HG02970 (cell line): ENCODE data around the gene CNDP1.
"Not testable (repeated sequence)": the region's sequence is repeated elsewhere in the genome, so short reads cannot be mapped to it uniquely, and the experiment has no call there.

Experiments used
- ATAC-seq: cut with Tn5 transposase; IDR thresholded peaks from one replicate; pipeline ENCODE4 v1.9.1; 2021; ENCODE audit warnings: mild to moderate bottlenecking, moderate library complexity, moderate number of reproducible peaks; ENCODE audit not compliant: unreplicated experiment, low FRiP score

The CNDP1 gene

DNA sequence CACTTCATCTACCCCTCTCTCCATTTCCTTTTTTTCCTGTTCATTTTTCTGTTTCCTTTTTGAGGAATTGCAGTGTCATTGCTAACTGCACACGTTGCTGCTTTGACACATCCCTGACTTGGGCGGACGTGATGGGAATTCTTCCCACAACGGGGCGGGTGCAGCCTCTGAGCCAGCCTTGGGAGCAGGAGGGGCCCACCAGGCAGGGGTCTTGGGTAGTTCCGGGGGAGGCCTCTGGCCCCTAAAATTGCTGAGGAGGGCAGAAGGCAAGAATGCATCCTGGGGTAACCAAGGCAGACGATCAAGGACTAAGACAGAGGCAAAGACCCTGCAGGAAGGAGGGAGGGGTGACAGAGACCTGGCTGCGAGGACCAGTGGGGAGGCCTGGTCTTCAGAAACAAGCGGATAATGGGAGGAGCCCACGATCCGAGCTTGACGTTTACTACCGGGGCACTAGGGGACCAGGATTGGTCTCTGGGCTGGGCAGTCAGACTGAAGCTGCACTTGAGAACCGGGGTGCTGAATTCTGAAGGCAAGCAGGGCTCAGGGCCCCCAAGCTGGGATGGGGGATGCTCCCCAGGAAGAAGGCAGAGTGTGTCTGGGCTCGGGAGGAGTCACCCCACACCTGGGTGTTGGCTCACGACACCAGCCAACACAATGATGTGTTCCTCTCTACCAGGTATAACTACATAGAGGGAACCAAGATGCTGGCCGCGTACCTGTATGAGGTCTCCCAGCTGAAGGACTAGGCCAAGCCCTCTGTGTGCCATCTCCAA lies 14.8 kb upstream of the CNDP1 start:
- no peak for ATAC-seq

DNA sequence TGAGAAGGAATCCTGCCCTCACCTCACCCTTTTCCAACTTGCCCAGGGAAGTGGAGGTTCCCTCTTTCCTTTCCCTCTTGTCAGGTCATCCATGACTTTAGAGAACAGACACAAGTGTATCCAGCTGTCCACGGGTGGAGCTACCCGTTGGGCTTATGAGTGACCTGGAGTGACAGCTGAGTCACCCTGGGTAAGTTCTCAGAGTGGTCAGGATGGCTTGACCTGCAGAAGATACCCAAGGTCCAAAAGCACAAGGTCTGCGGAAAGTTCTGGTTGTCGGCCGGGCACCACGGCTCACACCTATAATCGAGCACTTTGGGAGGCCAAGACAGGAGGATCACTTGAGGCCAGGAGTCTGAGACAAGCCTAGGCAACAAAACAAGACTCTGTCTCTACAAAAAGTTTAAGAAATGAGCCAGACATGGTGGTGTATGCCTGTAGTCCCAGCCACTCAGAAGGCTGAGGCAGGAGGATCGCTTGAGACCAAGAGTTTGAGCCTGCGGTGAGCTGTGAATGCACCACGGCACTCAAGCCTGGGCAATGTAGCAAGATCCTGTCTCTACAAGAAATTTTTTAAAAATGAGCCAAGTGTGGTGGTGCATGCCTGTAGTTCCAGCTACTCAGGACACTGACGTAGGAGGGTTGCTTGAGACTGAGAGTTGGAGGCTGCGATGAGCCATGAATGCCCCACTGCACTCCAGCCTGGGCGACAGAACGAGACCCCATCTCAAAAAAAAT lies 14.0 kb upstream of the CNDP1 start:
- ATAC-seq: no peak

DNA sequence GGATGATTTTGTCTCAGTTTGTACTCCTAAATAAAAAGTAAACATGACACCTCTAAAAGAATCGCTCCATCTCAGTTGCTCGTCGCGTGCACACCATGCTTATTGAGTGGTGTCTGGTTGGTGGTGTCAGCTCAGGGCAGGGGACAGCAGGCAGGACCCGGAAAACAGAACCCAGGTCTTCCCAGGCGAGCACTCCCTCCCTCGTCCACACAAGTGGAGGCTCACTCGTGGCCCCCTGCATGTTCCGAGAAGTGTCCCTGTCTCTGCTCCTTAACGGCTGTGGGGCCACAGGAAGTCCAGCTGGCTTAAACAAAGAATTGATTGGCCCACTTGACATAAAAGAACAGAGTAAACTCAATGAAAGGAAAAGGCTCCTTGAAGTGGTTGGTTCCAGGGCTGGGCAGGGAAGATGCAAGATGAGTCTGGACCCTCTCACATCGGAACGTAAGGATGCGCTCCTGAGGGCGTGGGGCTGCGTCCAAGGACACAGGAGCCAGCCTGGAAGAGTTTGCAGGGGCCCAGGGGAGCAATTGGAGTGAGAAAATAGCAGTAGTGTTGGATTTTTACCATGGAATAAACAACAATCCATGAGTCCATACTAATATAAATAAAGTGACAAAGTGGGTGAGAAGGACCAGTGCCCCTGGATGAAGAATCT lies 13.1 kb upstream of the CNDP1 start:
- ATAC-seq: no peak

DNA sequence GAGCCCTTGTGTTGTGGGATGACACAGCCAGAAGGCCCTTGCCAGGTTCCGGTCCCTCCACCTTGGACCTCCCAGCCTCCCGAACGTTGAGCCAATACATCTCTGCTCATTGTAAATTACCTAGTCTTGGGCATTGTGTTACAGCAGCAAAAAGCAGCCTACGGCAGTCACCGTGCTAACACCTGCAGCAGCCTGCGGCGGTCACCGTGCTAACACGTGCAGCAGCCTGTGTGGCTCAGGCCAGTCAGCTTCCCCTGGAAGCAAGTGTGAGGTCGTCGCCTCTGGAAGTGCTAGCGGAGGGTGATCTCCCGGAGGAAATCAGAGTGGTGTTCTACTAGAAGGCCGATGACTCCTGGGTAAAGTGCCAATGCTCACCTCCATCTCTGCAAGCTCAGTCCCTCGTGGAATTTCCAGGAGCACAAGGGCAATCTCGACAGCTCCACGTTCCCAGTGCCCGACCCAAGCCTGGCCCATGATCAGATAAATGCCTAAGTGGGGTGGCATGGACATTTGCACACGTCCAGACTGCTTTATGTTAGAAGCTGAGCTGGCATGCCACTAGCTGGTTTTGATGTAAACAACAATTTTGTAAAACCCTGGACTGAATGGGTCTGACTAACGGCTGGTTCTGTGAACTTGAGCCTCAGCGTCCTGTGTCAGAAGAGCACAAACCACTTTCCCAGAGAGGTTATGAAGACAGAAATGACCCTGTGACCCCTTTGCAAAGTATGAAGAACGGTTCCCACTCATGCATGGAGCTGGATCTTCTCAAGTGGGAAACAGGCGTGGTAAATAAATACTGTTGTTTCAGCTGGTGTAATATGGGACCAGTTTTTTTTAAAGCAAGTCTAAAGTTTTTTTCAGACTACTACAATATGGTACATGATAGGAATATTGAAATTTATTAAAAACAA lies 11.4 kb upstream of the CNDP1 start:
- no peak for ATAC-seq

DNA sequence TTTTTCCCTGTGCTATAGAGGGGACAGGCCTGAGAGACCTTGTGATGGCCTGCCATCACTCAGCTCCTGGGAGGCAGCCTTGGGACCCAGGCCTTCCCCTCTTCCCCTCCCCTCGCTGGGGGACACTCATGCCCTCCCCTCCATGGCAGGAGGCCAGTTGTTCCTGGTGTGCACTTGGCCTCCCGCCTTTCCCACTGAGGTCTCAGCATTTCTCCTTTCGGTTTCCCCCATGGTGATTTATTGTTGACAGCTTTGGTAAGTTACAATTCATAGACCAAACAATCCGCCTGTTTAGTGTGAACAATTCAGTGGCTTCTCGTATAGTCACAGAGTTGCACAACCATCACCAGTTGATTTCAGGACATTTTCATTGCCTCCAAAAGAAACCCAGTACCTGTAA lies 10.2 kb upstream of the CNDP1 start:
- no peak for ATAC-seq

DNA sequence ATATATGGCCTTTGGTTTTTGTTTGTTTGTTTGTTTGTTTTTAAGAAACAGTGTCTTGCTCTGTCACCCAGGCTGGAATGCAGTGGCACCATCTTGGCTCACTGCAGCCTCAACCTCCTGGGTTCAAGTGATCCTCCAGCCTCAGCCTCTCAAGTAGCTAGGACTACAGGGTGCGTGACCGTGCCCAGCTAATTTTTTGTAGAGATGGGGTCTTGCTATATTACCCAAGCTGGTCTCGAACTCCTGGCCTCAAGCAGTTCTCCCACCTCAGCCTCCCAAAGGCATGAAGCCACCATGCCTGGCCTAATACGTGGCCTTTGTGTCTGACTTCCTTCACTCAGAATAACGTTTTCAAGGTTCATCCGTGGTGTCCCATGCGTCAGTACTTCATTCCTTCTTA lies 9.4 kb upstream of the CNDP1 start:
- ATAC-seq: not testable (repeated sequence)

DNA sequence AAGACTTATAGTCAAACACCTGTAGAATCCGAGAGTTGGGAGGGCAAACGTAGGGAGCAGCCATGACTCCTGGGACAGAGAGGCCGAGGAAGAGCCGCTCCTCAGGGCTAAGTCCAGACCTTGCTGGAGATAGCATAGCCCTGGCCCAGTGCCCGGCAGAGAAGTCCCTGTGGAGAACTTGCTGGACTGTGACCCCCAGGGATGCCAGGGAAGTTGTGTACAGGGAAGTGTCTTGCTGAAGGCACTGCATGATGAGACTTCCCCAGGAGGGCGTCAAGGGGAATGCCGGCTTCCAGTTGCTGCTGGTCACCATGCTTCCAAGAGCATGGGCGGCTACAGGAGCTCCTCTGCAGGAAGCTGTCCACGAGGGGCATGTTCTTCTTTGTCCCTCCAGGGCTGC lies 8.6 kb upstream of the CNDP1 start:
- no peak for ATAC-seq

DNA sequence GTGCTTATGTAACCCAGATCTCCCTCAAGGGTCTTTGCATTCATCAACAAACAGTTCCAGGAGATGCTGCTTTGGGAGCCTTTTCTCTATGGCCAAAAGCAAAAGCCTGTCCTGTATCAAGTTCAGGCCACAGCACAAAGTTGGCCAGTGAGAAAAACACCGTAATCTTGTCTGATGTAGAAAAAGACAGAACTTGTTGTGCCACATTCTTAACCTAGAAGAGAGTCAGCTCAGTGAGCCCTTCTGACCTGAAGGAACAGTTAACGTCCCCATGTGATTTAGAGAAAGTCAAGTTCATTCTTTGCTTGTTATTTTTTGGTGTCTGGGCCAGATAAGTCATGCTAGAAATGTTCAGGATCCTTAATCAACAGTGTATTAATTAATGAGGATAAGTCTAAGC lies 7.8 kb upstream of the CNDP1 start:
- ATAC-seq: no peak

DNA sequence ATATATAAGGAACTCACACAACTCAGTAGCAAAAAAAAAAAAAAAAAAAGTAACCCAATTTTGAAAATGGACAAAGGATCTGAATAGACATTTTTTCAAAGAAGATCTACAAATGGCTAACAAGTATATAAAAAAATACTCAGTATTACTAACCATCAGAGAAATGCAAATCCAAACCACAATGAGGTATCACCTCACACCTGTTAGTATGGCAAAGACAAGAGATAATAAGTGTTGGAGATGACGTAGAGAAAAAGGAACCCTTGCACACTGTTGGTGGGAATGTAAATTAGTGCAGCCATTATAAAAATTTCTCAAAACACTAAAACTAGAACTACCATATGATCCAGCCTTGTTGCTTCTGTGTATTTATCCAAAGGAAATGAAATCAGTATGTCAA lies 5.8 kb upstream of the CNDP1 start:
- ATAC-seq: no peak

DNA sequence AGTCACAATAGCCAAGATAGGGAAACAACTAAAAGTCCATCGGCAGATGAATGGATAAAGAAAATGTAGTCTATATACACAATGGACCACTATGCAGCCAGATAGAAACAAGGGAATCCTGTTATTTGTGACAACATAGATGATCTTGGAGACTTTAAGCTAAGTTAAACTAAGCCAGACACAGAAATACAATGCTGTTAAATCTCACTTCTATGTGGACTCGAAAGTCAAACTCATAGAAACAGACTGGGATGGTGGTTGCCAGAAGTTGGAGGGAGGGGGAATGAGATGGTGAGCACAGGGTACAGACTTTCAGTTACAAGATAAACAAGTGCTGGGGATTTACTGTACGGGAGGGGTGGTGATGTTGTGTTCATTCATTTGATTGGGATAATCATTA lies 5.4 kb upstream of the CNDP1 start:
- ATAC-seq: no peak

DNA sequence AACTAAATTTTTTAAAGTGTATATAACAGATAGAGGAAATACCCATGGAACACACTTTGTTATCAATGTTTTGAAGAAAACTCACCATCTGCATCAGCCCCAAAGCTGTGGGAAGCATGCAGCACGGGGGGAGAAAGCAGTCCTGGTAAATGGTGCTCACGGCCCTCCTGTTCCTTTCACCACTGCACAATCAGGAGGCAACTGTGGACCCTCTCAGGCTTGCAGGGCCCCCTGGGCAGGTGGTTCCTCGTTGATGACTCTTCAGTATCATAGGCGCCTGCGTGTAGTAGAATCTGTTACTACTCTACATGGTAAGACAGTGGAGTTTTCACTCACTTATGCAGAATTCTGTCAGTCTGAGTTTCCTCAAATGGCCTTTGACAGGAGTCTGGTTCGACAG lies 4.9 kb upstream of the CNDP1 start:
- no peak for ATAC-seq

DNA sequence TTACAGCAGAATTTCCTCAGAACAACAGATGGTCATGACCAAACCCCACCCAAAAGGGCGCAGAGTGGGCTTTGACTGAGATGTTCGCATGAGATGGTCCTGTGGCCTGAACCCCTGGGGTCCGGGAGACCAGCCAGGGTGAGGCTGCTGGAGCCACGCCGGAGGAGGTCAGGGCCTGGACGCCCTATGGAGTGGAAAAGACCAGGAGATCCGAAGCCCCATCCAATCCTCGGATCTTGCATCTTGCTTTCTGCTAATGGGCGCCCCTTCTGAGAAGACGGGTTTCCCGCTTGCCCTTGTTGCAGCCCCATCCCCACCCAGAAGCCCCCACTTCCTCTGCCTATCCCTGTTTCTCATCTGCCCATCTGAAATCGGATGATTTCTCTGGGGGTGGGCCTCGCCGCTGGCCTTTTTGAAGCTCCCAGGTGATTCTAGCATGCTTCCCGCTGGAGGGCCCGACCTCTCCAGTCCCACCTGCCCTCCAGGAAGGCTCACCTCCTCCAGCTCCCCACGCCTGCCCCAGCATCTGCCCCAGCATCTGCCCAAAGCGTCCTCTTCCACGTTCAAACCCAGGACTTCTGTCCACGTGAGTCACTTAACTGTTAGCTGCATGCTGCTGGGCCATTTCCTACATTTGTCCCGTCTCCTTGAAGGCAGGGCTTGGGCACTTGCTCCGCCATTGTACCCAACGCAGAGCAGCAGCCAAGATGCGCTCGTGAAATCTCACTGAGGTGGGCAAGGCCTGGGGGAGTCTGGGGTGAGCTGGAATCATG lies 4.3 kb upstream of the CNDP1 start:
- ATAC-seq: no peak

DNA sequence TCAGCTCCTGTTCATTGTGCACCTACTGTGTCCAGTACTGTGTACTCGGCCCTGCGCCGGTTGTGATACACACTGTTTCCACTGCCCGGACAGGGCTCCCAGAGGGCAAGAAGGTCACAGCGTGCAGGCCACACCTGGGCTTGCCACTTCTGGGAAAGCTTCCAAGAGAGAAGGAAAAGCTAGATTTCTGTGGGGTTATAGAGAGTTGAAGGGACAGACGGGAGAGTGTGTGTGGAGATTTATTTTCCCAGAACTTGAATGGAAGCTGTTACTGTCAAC lies 3.8 kb upstream of the CNDP1 start:
- ATAC-seq: no peak

DNA sequence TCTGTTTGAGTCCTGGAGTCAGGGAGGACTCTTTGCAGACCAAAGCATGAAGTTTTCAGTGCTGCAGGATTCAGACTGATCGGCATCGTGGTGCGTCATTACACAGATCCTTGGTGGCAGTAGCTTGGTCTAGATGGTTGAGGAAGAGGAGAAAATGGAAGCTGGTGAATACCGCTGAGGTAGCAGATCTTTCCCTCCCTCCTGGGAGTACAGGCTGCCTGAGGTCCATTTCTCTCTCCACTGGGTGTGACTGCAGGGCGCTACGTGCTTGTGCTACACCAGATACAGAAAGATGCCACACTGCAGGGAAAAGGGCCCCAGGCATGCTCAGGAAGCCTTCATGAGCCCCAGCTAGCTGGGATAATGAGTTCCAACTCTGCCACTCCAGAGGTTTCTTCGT lies 3.3 kb upstream of the CNDP1 start:
- ATAC-seq: no peak

DNA sequence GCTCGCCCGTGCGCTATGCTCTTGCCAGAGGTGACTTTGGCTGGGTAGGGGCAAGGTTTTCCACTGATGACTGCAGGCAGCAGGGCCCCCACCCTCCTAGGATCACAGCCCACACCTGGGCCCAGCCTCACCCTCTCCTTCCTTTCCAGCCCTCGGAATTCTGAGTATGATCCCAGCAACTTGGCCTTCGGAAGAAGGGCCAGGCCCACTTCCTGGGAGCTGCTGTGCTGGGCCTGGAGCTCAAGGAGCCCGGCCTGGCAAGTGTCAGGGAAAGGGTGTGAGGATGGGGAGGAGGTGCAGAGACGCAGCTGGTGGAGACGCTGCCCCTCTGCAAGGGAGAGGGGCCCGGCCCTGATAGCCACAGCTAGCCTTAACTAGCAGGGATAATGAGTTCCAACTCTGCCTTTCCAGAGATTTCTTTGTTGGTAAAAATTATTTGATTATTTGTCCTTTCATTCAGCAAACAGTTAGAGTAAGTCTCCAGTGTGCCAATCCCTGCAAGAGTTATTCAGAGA lies 1.7 kb upstream of the CNDP1 start:
- ATAC-seq: no peak

DNA sequence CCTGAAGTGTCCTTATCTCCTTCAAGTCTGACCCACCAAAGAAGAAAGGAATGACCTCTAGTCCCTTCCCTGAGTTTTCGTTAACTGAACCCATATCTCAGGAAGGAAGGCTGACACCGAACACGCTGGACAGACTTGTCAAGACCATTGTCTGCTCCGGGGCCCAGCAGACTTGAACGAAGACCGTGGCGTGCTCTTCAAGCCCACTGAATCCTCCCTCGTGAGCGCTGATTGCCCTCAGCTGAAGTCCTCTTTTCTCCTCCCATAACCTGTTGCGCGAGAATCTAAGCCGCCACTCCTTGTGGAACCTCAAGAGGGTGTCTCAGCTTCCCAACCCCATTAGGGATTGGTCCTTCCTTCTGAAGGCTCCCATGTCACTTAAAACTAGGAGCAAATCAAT lies 634 bp upstream of the CNDP1 start:
- no peak for ATAC-seq

DNA sequence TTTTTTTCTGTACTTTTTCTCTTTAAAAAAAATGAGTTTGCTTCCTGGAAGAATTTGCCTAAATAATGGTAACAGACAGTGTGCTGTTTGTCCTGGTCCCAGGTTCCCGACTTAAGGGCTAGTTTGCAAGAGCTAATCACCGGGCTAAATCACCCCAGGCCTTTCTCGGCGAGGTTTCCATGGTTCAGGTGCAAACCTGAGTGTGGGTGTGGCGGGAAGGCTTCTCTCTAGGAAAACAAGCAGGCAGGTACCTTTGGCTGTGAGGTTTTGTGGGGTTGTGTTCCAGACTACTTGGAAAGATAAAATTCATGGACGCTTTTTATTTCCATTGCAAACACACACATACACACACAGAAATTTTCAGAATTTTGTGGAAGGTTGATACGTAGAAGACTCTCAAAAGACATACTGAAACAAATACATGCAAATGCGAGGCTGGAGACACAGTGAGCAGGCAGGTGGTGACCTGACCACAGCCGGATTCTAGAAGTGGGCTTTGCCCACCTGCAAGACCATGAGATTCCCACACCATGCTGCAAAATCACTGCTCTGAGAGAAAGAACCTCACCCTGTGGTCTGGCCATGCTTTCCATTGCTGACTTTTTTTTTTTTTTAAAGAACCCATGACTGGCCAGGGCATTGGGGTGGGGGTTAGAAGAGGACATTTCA lies 815 bp downstream of the CNDP1 start:
- no peak for ATAC-seq

DNA sequence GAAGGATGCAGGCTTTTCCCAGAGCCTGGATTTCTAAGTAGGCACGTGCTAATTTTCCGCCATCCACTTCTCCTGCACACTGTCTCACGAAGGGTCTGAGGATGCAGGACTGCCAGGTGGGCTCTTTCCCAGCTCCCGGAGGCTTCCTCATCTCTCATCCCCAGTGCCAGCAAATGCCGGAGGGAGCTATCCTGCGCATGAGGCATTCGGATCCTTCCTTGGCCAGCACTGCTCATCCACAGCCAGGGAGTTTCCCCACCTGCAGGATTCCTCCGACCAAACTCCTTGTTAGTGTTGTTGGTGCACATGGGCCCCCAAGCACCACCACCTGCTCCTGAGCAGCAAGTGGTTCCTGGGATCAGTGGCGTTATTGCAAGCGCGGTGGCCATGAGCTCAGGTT lies 5.0 kb downstream of the CNDP1 start:
- ATAC-seq: no peak

DNA sequence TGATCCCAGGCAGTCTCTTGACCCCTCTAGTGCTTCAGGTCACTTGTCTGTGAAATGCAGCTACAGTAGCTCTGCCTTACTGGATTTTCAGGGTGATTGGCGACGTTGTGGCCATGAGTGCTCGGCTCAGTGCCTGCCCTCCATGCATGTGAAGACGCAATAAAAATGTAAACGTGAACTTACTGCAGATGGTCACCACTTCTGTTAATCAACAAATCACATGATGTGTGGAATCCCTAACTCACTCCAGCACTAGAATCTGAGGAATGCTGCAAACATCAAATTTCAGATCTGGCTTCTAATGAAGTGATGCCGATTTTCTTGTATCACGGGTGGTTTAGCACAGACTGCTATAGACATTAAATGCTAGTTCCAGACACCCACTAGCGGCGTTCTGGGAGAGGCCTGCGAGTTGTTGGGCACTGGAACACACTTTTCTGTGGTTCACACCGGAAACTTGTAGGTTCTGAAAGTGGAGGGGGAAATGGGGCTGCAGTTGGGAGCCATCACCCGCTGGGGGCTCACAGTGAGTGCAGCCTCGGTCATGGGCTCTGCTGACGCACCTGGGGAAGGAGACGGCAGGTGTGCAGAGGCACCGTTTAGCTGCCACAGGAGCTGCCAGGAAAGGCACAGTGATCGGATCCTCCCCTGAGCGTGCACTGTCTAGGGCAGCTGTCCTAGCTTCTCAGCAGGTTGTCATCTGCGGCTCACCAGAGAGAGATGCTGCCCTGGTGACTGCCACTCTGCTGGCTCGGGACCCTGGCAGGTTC lies 6.5 kb downstream of the CNDP1 start:
- no peak for ATAC-seq
